T-helper 1 cell treated with Interleukin-12 subunit alpha and Interleukin-12 subunit beta and Interleukin-4 antibody, amounts not matched to agents 30 μg/mL and 1 μg/mL, for 36 hours (primary cell): Measurements from ENCODE around the gene GNAT2.

Source experiments
- H3K27ac Mint-ChIP-seq: one replicate; pipeline ENCODE4 v1.8.0; 2021; ENCODE audit warnings: mild to moderate bottlenecking, mixed read lengths
- H3K27me3 Mint-ChIP-seq: one replicate; pipeline ENCODE4 v1.8.0; 2021; ENCODE audit warnings: low read depth, mixed read lengths
- H3K36me3 Mint-ChIP-seq: one replicate; pipeline ENCODE4 v1.8.0; 2021; ENCODE audit warnings: low read depth, mixed read lengths
- H3K4me1 Mint-ChIP-seq: one replicate; pipeline ENCODE4 v1.8.0; 2021; ENCODE audit warnings: low read depth, mixed read lengths
- H3K4me3 Mint-ChIP-seq: one replicate; pipeline ENCODE4 v1.8.0; 2021; ENCODE audit warnings: mild to moderate bottlenecking, moderate library complexity, mixed read lengths
- H3K9me3 Mint-ChIP-seq: one replicate; pipeline ENCODE4 v1.8.0; 2021; ENCODE audit warnings: mixed read lengths

The GNAT2 gene

DNA sequence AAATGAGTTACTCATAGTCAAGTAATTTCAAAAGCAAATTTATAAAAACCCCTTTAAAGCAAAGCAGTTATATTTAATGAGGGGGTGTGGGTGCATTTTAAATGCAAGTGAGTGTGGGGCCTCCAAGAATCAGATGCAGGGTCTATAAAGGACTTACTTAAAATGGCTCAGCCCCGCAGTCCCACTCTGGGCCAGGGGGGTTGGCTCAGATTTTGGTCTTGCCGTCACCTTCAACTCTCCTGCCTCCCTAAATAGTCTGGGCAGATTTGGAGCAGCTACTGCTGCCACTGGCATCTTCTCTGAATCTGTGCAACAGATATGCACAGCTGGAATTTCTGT is 16.4 kb upstream of the GNAT2 start:
- Mint-ChIP-seq H3K27ac (no peak overlapping the region), H3K4me3 (no peak overlapping the region), H3K9me3 (no peaks in the 10 kb centered on the region), H3K4me1 (peaks cover 13% of the 10 kb centered on the region), H3K36me3 (peaks cover 2% of the 10 kb centered on the region), H3K27me3 (peaks cover 7% of the 10 kb centered on the region)

DNA sequence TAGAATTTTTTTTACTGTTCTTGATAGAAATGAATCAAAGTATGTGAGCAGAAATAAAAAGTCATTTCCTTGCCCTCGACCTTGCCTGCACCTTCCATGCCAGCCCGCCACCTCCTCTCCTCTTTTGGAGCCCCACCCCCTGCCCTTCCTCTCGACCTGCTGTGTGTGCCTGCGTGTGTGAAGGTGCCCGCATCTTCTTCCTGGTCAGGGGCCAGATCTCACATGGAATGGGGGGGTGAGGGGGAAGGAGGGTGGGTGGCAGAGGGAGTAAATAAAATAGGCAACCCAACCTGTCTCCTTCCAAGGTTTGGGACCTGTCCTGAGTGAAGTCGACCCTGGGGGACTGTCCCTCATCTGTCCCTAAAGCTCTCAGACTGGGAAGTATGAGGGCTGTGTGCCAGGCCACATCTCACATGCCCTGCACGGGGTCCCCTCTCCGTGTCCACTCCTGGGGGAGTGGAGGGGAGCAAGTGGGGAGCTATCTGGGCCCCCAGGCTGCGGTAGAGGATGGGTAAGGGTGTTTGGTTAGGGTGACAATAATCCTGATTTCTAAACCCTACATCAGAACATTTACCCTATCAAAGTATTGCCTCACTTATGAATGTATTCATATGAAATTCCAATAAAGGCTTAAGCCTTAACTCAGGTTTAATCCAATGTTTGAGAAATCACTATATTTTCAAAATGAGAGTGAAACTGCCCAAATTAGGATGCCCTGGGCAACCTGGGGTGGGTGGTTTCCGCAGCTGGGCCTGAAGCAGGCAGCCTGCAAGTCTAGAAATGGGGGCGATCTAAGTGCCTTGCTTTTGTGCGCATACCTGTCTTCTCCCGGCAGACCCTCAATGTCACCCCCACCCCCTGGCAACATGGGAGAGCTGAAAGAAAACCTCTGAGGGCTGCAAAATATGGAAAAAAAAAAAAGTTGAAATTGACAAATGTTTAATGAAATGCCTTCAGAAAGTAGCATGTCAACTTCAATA is 15.6 kb upstream of the GNAT2 start:
- H3K4me1 Mint-ChIP-seq: peaks cover 10% of the 10 kb centered on the region
- H3K9me3 Mint-ChIP-seq: no peaks in the 10 kb centered on the region
- H3K4me3 Mint-ChIP-seq: no peak overlapping the region
- no peak overlapping the region for H3K27ac Mint-ChIP-seq
- H3K36me3 Mint-ChIP-seq: peaks cover 2% of the 10 kb centered on the region
- peaks cover 5% of the 10 kb centered on the region for H3K27me3 Mint-ChIP-seq

DNA sequence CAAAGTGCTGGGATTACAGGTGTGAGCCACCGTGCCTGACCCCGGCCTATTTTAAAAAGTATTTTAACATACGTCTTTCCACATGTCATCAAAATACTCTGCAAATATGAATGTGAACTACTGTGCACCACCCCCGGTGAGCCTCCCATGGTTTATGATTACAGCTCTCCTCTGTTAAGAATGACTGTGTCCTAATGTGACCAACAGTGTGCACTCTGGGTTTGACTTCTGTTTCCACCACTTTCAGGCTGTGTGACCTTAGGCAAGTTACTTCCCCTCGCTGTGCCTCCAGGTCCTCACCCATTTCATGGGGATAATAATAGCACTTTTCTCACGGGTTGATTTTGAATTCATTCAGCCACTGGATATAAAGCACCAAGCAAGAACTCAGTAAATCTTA is 14.9 kb upstream of the GNAT2 start:
- peaks cover 8% of the 10 kb centered on the region for H3K4me1 Mint-ChIP-seq
- H3K4me3 Mint-ChIP-seq: no peak overlapping the region
- H3K9me3 Mint-ChIP-seq: no peaks in the 10 kb centered on the region
- peaks cover 8% of the 10 kb centered on the region for H3K36me3 Mint-ChIP-seq
- H3K27ac Mint-ChIP-seq: no peak overlapping the region
- H3K27me3 Mint-ChIP-seq: peaks cover 4% of the 10 kb centered on the region

GRCh38 chr1:109632671-109633346 is 13.4 kb upstream of the GNAT2 start:
- no peak overlapping the region for H3K4me3 Mint-ChIP-seq
- H3K36me3 Mint-ChIP-seq: peaks cover 10% of the 10 kb centered on the region
- H3K9me3 Mint-ChIP-seq: no peaks in the 10 kb centered on the region
- no peaks in the 10 kb centered on the region for H3K27me3 Mint-ChIP-seq
- peaks cover 8% of the 10 kb centered on the region for H3K4me1 Mint-ChIP-seq
- H3K27ac Mint-ChIP-seq: no peak overlapping the region

GRCh38 chr1:109631513-109632505 is 12.4 kb upstream of the GNAT2 start:
- peaks cover 18% of the 10 kb centered on the region for H3K36me3 Mint-ChIP-seq
- no peaks in the 10 kb centered on the region for H3K27me3 Mint-ChIP-seq
- H3K4me3 Mint-ChIP-seq: no peak overlapping the region
- peaks cover 8% of the 10 kb centered on the region for H3K4me1 Mint-ChIP-seq
- no peaks in the 10 kb centered on the region for H3K9me3 Mint-ChIP-seq
- H3K27ac Mint-ChIP-seq: no peak overlapping the region

DNA sequence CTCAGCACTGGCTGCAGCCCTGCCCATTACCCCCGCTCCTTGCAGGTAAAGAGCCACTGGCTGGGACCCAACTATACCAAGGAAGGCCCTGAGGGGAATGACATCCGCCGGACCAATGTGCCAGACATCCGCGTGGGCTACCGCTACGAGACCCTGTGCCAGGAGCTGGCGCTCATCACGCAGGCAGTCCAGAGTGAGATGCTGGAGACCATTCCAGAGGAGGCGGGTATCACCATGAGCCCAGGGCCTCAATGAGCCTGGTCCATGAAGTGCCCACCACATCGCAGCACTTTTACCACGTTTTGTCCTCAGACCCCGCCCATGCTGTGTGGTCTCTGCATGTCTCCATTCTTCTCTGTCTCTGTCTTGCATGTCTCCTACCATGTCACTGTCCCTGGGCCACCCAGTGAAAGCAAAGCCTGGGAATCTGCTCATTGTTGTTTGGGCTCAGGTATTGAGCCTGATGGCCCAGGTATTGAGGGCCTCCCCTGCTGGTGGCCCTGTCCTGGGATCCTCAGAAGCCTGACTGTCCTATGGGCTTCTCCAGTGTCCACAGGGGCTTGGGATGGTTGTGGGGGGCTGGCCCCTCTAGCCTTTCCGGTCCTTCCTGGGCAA is 11.6 kb upstream of the GNAT2 start:
- Mint-ChIP-seq H3K27ac (no peak overlapping the region), H3K36me3 (peaks cover 22% of the 10 kb centered on the region), H3K4me1 (peaks cover 8% of the 10 kb centered on the region), H3K9me3 (no peaks in the 10 kb centered on the region), H3K27me3 (no peaks in the 10 kb centered on the region), H3K4me3 (no peak overlapping the region)

GRCh38 chr1:109630081-109630897 is 10.9 kb upstream of the GNAT2 start:
- no peak overlapping the region for H3K27ac Mint-ChIP-seq
- no peaks in the 10 kb centered on the region for H3K27me3 Mint-ChIP-seq
- H3K4me1 Mint-ChIP-seq: peaks cover 10% of the 10 kb centered on the region
- no peak overlapping the region for H3K4me3 Mint-ChIP-seq
- H3K36me3 Mint-ChIP-seq: peaks cover 24% of the 10 kb centered on the region
- H3K9me3 Mint-ChIP-seq: no peaks in the 10 kb centered on the region

GRCh38 chr1:109629372-109630030 is 10.1 kb upstream of the GNAT2 start:
- Mint-ChIP-seq H3K27ac (no peak overlapping the region), H3K36me3 (peaks cover 24% of the 10 kb centered on the region)

DNA sequence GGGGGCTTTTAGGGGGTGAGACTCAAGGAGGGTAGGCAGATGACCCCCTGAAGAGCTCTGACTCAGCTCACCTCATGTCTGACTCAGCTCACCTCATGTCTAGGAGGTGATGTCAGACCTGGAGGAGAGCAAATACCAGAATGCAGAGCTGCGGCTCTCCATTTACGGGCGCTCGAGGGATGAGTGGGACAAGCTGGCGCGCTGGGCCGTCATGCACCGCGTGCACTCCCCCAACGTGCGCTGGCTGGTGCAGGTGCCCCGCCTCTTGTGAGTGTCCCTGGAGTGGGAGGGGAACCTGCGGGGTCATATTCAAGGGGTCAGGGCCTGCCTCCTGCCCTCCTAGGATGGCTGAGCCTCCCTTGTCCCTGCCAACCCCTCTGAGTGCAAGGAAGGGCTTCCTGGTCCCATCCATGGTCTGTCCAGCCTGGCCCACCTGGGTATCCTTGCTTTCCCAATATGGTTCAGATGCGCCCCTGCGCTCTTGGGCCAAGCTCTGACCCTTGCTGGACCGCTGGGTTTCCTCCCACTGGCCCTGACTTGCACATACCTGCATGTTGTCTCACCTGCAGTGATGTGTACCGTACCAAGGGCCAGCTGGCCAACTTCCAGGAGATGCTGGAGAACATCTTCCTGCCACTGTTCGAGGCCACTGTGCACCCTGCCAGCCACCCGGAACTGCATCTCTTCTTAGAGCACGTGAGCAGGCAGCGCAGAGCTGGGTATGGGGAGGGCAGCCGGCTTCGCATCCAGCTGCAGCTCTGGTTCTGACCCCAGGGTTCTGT is 9.3 kb upstream of the GNAT2 start:
- Mint-ChIP-seq H3K27me3 (no peaks in the 10 kb centered on the region), H3K4me1 (peaks cover 13% of the 10 kb centered on the region), H3K27ac (no peak overlapping the region), H3K4me3 (no peak overlapping the region), H3K9me3 (no peaks in the 10 kb centered on the region), H3K36me3 (peaks cover 24% of the 10 kb centered on the region)

More at GRCh38 chr1:109629372-109630030, 10.1 kb upstream of the GNAT2 start:
- H3K27me3 Mint-ChIP-seq: no peaks in the 10 kb centered on the region
- peaks cover 9% of the 10 kb centered on the region for H3K4me1 Mint-ChIP-seq
- H3K4me3 Mint-ChIP-seq: no peak overlapping the region
- no peaks in the 10 kb centered on the region for H3K9me3 Mint-ChIP-seq

- H3K4me3 Mint-ChIP-seq: no peak overlapping the region
- H3K9me3 Mint-ChIP-seq: no peaks in the 10 kb centered on the region
- H3K4me1 Mint-ChIP-seq: peaks cover 21% of the 10 kb centered on the region
- H3K36me3 Mint-ChIP-seq: peaks cover 24% of the 10 kb centered on the region
- no peaks in the 10 kb centered on the region for H3K27me3 Mint-ChIP-seq
- H3K27ac Mint-ChIP-seq: no peak overlapping the region
Measured at GRCh38 chr1:109627692-109628399, 8.4 kb upstream of the GNAT2 start.

- H3K27me3 Mint-ChIP-seq: no peaks in the 10 kb centered on the region
- no peak overlapping the region for H3K27ac Mint-ChIP-seq
Measured at GRCh38 chr1:109626682-109627408, 7.4 kb upstream of the GNAT2 start.

More at GRCh38 chr1:109626682-109627408, 7.4 kb upstream of the GNAT2 start:
- Mint-ChIP-seq H3K36me3 (peaks cover 22% of the 10 kb centered on the region), H3K4me3 (no peak overlapping the region), H3K9me3 (no peaks in the 10 kb centered on the region), H3K4me1 (peaks cover 31% of the 10 kb centered on the region)
